BLaER1 treated with 17β-estradiol and CSF1 and Interleukin-3, amounts not matched to agents 10 nM and 100 nM (cell line): ENCODE data around the gene RALGAPA2.

ENCODE experiments used
- H3K27ac ChIP-seq, 11 experiments: shearing (Covaris generic); formaldehyde crosslinking; 2 replicates each; pipeline ENCODE4 v1.8.1; 2022
- H3K27me3 ChIP-seq, 11 experiments: shearing (Covaris generic); formaldehyde crosslinking; 2 replicates each; pipeline ENCODE4 v1.8.1; 2022
- H3K36me3 ChIP-seq, 11 experiments: shearing (Covaris generic); formaldehyde crosslinking; 2 replicates each; pipeline ENCODE4 v1.8.1; 2022
- H3K4me1 ChIP-seq, 10 experiments: shearing (Covaris generic); formaldehyde crosslinking; 2 replicates each; pipeline ENCODE4 v1.8.1; 2022
- H3K4me2 ChIP-seq, 11 experiments: shearing (Covaris generic); formaldehyde crosslinking; 2 replicates each; pipeline ENCODE4 v1.8.1; 2022
- H3K4me3 ChIP-seq, 10 experiments: shearing (Covaris generic); formaldehyde crosslinking; 2 replicates each; pipeline ENCODE4 v1.8.1; 2022
- H3K9ac ChIP-seq, 11 experiments: shearing (Covaris generic); formaldehyde crosslinking; 2 replicates each; pipeline ENCODE4 v1.8.1; 2022
- H3K9me3 ChIP-seq, 11 experiments: shearing (Covaris generic); formaldehyde crosslinking; replicated peaks in 1 of 11; 2 replicates each; pipeline ENCODE4 v1.8.1; 2022
- H4K20me1 ChIP-seq, 11 experiments: shearing (Covaris generic); formaldehyde crosslinking; 2 replicates each; pipeline ENCODE4 v1.8.1; 2022
- Cebpa-rat ChIP-seq, 11 experiments: shearing (Covaris generic); IDR thresholded peaks; 2 replicates each; pipeline ENCODE4 v1.8.1; 2022

Gene RALGAPA2

DNA sequence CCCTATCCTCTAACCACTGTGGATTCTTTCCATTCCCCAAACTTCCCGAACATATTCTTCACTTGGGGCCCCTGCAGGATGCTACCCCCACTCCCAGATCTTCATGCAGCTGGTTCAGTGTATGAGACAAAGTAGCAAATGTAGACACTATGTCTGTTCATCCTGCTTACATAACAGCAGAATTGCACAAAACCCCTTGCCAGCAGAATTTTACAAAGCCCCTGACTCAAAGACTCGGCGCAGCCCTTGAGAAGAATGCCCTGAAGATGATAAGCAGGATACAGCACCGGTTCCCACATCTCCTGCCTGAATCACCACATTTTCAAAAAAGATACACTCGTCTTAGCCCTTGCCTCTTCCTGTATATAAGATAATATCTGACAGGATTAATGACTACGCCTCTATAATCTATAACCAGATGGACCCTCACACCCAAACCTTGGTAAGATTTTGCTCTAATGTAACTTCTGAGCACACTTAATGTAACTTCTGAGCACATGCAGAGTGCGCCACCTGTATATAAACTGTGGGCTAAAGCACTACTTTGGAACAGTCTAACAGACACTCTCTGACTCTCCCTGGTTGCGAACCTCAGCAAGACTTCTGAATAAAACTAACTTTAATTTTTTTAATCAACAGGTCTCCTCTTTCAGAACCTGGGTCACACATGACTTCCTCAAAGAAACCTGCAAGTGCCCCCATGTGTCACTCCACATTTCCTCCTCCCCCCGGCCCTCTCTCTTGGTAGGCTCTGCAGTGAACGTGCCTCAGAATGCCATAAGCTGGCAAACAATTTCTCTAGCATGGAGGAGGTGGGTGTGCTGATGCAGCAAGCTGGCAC, 28.7 kb downstream of the RALGAPA2 start:
- Histone ChIP-seq H3K4me3 (no peak overlapping the region), H3K4me1 (peaks cover 28 to 42% (median 34%) of the 10 kb centered on the region in 10 experiments), H3K4me2 (peak overlapping the region in 3 of 11 experiments; percentile 0 to 12 (median 11); a peak in 5 of 22 replicates), H3K9me3 (no peaks in the 10 kb centered on the region), H3K9ac (no peak overlapping the region), H3K27me3 (no peaks in the 10 kb centered on the region), H3K36me3 (peaks cover 0 to 13% (median 5%) of the 10 kb centered on the region in 11 experiments; a peak in 5 of 22 replicates), H3K27ac (no peak overlapping the region), H4K20me1 (peaks cover 19 to 86% (median 42%) of the 10 kb centered on the region in 11 experiments; a peak in 18 of 22 replicates)
- TF ChIP-seq Cebpa-rat (IDR thresholded peaks at IDR 0.05) = no peak

DNA sequence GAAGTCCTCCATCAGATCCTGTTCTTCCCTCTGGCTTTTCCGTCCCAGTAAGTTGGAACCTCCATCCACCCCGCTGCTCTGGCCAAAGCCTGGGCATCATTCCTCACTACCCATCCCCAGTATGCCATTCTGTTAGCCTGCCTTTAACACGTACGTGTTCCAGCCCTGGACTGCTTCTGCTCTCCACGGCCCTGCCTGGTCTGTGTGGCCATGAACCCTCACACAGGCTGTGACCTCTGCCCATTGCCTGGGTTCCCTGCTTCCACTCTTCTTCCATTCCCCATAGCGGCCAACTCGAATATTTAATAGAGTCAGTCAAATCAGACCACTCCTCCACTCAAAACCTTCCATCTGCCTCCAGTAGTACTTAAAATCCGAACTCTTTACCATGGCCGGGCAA, 29.4 kb downstream of the RALGAPA2 start:
- Histone ChIP-seq H3K27ac (no peak overlapping the region), H3K4me2 (peak overlapping the region in 2 of 11 experiments; percentile 15 to 21; a peak in 1 of 22 replicates), H3K36me3 (peaks cover 0 to 20% (median 8%) of the 10 kb centered on the region in 11 experiments; a peak in 10 of 22 replicates), H3K27me3 (no peaks in the 10 kb centered on the region), H3K9me3 (no peaks in the 10 kb centered on the region), H3K9ac (no peak overlapping the region), H4K20me1 (peaks cover 19 to 81% (median 41%) of the 10 kb centered on the region in 11 experiments; a peak in 17 of 22 replicates), H3K4me3 (no peak overlapping the region), H3K4me1 (peaks cover 28 to 42% (median 34%) of the 10 kb centered on the region in 10 experiments)
- no peak for TF ChIP-seq Cebpa-rat (IDR thresholded peaks at IDR 0.05)

DNA sequence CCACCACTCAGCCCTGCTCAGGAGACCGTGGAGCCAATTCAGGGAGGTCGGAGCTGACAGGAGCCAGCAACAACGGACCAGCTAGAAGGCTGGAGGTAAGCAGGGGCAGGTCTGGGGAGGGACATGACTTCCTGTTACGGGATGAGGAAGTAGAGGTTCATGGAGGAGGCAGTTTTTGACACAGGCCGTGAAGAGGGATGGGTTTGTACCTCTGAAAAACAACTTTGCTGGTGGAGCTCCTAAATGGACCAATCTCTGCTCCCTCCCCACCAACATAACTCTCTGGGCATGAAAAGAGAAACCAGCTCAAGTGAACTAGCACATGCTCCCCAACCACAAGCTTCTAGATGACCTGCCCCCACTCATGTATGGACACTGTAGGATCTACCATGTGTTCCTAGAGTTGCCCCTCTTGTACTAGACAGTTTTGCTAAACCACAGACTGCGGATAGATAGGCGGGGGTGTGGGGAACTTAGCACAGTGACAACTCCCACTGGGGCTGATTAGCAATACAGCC, 31.4 kb downstream of the RALGAPA2 start:
- Histone ChIP-seq H3K36me3 (peaks cover 0 to 23% (median 9%) of the 10 kb centered on the region in 11 experiments; a peak in 10 of 22 replicates), H3K4me3 (no peak overlapping the region), H3K27me3 (no peaks in the 10 kb centered on the region), H3K27ac (peak overlapping the region in 5 of 11 experiments; percentile 7 to 46 (median 10); a peak in 7 of 22 replicates), H3K4me1 (peaks cover 26 to 42% (median 33%) of the 10 kb centered on the region in 10 experiments), H3K9ac (peak overlapping the region in 2 of 11 experiments; percentile 10 to 25; a peak in 1 of 22 replicates), H3K9me3 (no peaks in the 10 kb centered on the region), H3K4me2 (peak overlapping the region; percentile 69 to 87 (median 76)), H4K20me1 (peaks cover 12 to 61% (median 25%) of the 10 kb centered on the region in 11 experiments; a peak in 17 of 22 replicates)
- no peak for TF ChIP-seq Cebpa-rat (IDR thresholded peaks at IDR 0.05)

DNA sequence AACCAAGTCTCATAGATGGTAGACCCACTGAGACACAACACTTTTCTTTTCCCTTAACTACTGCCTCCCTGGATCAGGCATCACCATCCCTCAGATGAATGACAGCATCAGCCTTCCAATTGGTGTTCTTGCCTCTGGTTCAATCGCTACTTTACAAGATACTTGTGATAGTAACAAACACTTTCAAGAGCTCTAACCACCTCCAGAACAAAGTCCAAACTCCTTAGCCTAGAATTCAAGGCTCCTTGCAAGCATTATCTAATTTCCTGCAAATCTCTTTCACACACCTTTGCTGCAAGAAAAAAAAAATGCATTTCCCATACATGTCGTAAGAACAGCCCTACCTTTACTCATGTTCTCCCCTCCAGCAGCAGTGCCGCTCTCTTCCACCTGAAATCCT, 33.1 kb downstream of the RALGAPA2 start:
- H3K4me2 ChIP-seq = no peak overlapping the region
- no peaks in the 10 kb centered on the region for H3K27me3 ChIP-seq
- no peak overlapping the region for H3K4me3 ChIP-seq
- peaks cover 0 to 47% (median 20%) of the 10 kb centered on the region in 11 experiments; a peak in 16 of 22 replicates for H4K20me1 ChIP-seq
- TF ChIP-seq Cebpa-rat (IDR thresholded peaks at IDR 0.05) = no peak
- no peaks in the 10 kb centered on the region for H3K9me3 ChIP-seq
- H3K36me3 ChIP-seq = peaks cover 0 to 23% (median 9%) of the 10 kb centered on the region in 11 experiments; a peak in 10 of 22 replicates
- H3K27ac ChIP-seq = no peak overlapping the region
- H3K9ac ChIP-seq = no peak overlapping the region
- H3K4me1 ChIP-seq = peaks cover 16 to 27% (median 20%) of the 10 kb centered on the region in 10 experiments

DNA sequence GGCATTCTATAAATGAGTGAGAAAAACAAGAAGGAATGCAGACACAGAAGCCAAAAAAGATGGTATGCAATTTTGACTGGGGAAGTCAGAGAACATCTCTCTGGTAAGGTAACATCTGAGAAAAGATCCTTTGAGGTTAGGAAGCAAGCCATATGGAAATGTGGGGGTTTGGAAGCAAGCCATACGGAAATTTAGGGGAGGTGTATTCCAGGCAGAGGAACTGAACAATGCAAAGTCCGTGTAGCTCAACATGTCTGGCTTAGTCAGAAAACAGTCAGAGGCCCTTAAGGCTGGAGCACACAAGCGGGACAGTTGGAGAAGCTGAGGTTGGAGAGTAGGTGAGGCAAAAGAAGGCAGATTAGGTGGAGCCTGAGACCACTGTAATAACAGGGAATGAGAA, 35.3 kb downstream of the RALGAPA2 start:
- H3K4me3 ChIP-seq = no peak overlapping the region
- no peak overlapping the region for H3K9ac ChIP-seq
- H3K36me3 ChIP-seq = peaks cover 0 to 23% (median 9%) of the 10 kb centered on the region in 11 experiments; a peak in 10 of 22 replicates
- no peak for TF ChIP-seq Cebpa-rat (IDR thresholded peaks at IDR 0.05)
- H3K9me3 ChIP-seq = no peaks in the 10 kb centered on the region
- H3K4me2 ChIP-seq = no peak overlapping the region
- no peak overlapping the region for H3K27ac ChIP-seq
- H3K4me1 ChIP-seq = peaks cover 15 to 16% (median 15%) of the 10 kb centered on the region in 10 experiments
- no peaks in the 10 kb centered on the region for H3K27me3 ChIP-seq
- H4K20me1 ChIP-seq = peaks cover 0 to 27% (median 5%) of the 10 kb centered on the region in 11 experiments; a peak in 9 of 22 replicates

DNA sequence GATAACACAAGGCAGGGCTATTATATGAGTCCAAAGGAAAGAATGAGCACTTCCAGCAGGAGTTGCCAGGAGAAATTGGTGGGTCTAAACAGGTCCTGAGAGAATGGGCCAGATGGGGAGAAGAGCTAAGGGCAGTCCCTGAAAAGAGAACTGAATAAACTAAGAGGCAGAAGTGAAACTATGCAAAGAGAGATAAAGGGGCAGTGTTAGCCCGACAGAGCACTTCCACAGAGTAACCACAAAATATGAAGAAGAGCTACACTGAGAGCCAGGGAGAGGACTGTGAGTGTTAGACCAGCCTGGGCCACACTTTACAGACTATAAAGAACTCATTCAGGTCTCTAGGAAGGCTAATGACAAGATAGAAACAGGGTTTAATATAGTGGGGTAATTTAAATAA, 43.8 kb downstream of the RALGAPA2 start:
- Histone ChIP-seq H4K20me1 (peaks cover 3 to 48% (median 19%) of the 10 kb centered on the region in 11 experiments; a peak in 17 of 22 replicates), H3K36me3 (0 out of 22 replicates have a peak, but pooled peaks cover 0 to 10% (median 0%) of the 10 kb centered on the region in 11 experiments), H3K4me2 (peak overlapping the region; percentile 22 to 75 (median 57)), H3K27me3 (no peaks in the 10 kb centered on the region; a peak in 1 of 22 replicates), H3K27ac (no peak overlapping the region), H3K9me3 (no peaks in the 10 kb centered on the region), H3K4me3 (no peak overlapping the region), H3K9ac (no peak overlapping the region), H3K4me1 (peaks cover 25 to 34% (median 31%) of the 10 kb centered on the region in 10 experiments)
- no peak for TF ChIP-seq Cebpa-rat (IDR thresholded peaks at IDR 0.05)

DNA sequence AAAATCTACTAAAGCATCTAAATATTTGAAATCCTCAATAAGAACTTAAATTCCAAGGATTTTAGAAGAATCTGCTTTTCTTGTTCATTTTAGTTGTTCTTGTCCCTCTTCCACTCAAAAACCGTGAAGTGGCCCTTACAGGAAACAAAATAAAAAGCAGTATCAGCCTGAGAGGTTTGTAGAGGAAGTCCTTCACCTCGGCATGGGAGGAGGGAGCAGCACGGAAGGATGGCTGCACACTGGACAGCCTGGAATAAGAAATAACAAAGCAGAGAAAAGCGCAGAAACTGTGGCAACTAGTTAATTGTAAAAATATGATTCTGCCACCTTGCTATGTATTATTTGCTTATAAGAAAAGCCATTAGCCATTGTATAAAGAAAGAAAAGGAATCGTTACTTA, 46.1 kb downstream of the RALGAPA2 start:
- Histone ChIP-seq H3K4me3 (no peak overlapping the region), H3K27ac (no peak overlapping the region), H3K4me2 (peak overlapping the region; percentile 10 to 39 (median 27); a peak in 15 of 22 replicates)

DNA sequence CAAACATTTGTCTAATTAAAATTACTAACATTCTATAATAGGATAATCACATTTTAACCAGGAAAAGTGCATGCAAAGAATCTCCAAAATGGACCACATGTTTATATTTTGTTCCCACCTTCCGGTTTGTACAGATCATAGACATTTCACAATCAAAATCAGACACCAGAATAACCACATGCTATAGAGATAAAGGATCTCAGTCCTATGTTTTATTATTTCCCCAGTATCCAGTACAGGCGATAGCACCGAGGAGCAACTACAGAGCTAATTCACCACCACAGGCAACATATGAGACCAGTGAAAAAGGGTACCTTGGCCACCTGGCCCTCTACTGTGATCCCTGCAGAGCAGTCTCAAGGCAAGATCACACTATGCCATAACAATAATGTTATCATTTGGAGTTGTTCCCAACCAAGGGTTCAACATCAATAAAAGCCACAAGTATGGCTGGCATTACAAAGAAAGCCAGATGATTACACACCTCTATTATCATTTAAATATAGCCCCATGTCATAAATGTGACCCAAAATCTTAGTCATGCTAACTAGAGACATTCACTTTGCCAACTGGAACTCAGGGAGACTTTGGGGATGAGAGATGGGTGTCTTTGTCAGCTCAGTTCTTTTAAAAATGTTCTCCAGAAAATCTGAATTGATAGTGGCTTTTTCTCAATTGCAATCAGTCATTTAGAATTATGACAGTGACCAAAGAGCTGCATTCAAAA, 46.7 kb downstream of the RALGAPA2 start:
- Histone ChIP-seq H4K20me1 (peaks cover 7 to 43% (median 30%) of the 10 kb centered on the region in 11 experiments; a peak in 17 of 22 replicates), H3K27ac (no peak overlapping the region), H3K9ac (no peak overlapping the region), H3K9me3 (no peaks in the 10 kb centered on the region), H3K27me3 (no peaks in the 10 kb centered on the region; a peak in 1 of 22 replicates), H3K36me3 (peaks cover 0 to 13% (median 4%) of the 10 kb centered on the region in 11 experiments; a peak in 4 of 22 replicates), H3K4me3 (no peak overlapping the region), H3K4me2 (peak overlapping the region in 9 of 11 experiments; percentile 10 to 39 (median 22); a peak in 8 of 22 replicates), H3K4me1 (peaks cover 28 to 45% (median 36%) of the 10 kb centered on the region in 10 experiments)
- no peak for TF ChIP-seq Cebpa-rat (IDR thresholded peaks at IDR 0.05)

More for the DNA sequence above, 46.1 kb downstream of the RALGAPA2 start:
- Histone ChIP-seq H3K9me3 (no peaks in the 10 kb centered on the region), H3K9ac (no peak overlapping the region), H3K27me3 (no peaks in the 10 kb centered on the region; a peak in 1 of 22 replicates), H3K36me3 (peaks cover 0 to 10% (median under 1%) of the 10 kb centered on the region in 11 experiments; a peak in 3 of 22 replicates), H4K20me1 (peaks cover 7 to 48% (median 30%) of the 10 kb centered on the region in 11 experiments; a peak in 17 of 22 replicates), H3K4me1 (peaks cover 28 to 45% (median 36%) of the 10 kb centered on the region in 10 experiments)
- no peak for TF ChIP-seq Cebpa-rat (IDR thresholded peaks at IDR 0.05)
